Measurements from ENCODE around the gene SH3PXD2A.

- TF ChIP-seq GATA2 (IDR thresholded peaks at IDR 0.05; ENCODE audit: low read depth, low read length) (no peak), GATA3 (IDR thresholded peaks at IDR 0.05; ENCODE audit: low read depth, low read length) (no peak)
These were observed 6.0 kb downstream of the SH3PXD2A start for GRCh38 chr10:103849212-103849877.

Data from SH-SY5Y (cell line).